ENCODE measurements around the gene PRRT4.

DNA sequence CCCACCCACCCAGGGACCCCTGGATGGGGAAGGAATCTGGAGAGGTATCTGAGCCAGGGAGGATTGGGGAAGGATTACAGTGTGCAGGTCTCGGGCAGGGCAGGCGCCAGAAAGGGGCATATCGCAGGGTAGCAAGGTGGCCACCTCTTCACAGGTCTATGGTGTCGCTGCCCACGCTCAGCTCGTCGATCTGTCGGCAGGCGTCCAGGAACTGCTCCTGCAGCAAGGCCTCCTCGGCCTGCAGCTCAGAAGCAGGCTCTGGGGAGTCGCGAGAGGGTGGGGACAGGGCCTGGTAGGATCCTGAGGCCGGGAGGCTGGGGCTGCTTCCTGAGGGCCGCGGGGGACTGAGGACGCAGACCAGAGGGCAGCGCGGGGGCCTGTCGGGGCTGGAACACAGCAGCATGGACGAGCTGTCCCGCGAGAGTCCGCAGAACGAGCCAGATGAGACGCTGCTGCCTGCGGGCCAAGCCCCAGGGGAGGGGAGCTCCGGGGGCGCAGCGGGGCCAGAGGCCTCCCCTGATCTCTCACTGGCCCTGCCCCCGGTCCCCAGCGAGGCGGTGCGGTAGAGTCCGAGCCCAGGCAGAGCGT lies 10.7 kb downstream of the PRRT4 start:
- TF ChIP-seq, protein P1, sequence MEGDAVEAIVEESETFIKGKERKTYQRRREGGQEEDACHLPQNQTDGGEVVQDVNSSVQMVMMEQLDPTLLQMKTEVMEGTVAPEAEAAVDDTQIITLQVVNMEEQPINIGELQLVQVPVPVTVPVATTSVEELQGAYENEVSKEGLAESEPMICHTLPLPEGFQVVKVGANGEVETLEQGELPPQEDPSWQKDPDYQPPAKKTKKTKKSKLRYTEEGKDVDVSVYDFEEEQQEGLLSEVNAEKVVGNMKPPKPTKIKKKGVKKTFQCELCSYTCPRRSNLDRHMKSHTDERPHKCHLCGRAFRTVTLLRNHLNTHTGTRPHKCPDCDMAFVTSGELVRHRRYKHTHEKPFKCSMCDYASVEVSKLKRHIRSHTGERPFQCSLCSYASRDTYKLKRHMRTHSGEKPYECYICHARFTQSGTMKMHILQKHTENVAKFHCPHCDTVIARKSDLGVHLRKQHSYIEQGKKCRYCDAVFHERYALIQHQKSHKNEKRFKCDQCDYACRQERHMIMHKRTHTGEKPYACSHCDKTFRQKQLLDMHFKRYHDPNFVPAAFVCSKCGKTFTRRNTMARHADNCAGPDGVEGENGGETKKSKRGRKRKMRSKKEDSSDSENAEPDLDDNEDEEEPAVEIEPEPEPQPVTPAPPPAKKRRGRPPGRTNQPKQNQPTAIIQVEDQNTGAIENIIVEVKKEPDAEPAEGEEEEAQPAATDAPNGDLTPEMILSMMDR (IDR thresholded peaks at IDR 0.05; ENCODE audit: low read length): no peak
- no peak for TF ChIP-seq EZH2 (IDR thresholded peaks at IDR 0.05; ENCODE audit: borderline replicate concordance, low read length)
